DOHH2 (cell line): ENCODE data around the gene ZNF785.

Source experiments
- H3F3A ChIP-seq: fragments of 200-600 bp; sonication (generic), shearing (Covaris generic); 2 replicates; pipeline ENCODE4 v1.6.0; 2016; ENCODE audit warnings: antibody characterized with exemption, mild to moderate bottlenecking; ENCODE audit not compliant: control insufficient read depth, insufficient read depth
- H3K27ac ChIP-seq: fragments of 200-600 bp; sonication (generic); 2 replicates; pipeline ENCODE4 v1.5.1; 2014; ENCODE audit warnings: low read depth, mild to moderate bottlenecking, low read length, moderate library complexity
- H3K27me3 ChIP-seq: fragments of 200-600 bp; sonication (generic); 2 replicates; pipeline ENCODE4 v1.6.1; 2014; ENCODE audit warnings: mild to moderate bottlenecking, low read length, mixed read lengths; ENCODE audit not compliant: control insufficient read depth
- H3K36me3 ChIP-seq: fragments of 200-600 bp; sonication (generic); 2 replicates; pipeline ENCODE4 v1.6.1; 2014; ENCODE audit warnings: mild to moderate bottlenecking, low read length, moderate library complexity, mixed read lengths; ENCODE audit not compliant: control insufficient read depth
- H3K4me1 ChIP-seq: fragments of 200-600 bp; sonication (generic); 2 replicates; pipeline ENCODE4 v1.6.1; 2014; ENCODE audit warnings: mild to moderate bottlenecking, low read length, mixed read lengths; ENCODE audit not compliant: control insufficient read depth
- H3K4me2 ChIP-seq: fragments of 200-600 bp; sonication (generic); 2 replicates; pipeline ENCODE4 v1.6.0; 2014; ENCODE audit warnings: mild to moderate bottlenecking, low read length, moderate library complexity
- H3K4me3 ChIP-seq: fragments of 200-600 bp; sonication (generic); 2 replicates; pipeline ENCODE4 v1.5.1; 2014; ENCODE audit warnings: mild to moderate bottlenecking, low read length, mixed read lengths
- H3K79me2 ChIP-seq: fragments of 200-600 bp; sonication (generic); 2 replicates; pipeline ENCODE4 v1.6.1; 2014; ENCODE audit warnings: mild to moderate bottlenecking, low read length, mixed read lengths; ENCODE audit not compliant: control insufficient read depth
- H3K9me2 ChIP-seq: fragments of 200-600 bp; sonication (generic); replicated peaks from 2 replicates; pipeline ENCODE4 v1.6.1; 2014; ENCODE audit warnings: mild to moderate bottlenecking, low read length, mixed read lengths; ENCODE audit not compliant: control insufficient read depth
- H3K9me3 ChIP-seq: fragments of 200-600 bp; sonication (generic); 2 replicates; pipeline ENCODE4 v1.6.1; 2014; ENCODE audit warnings: antibody characterized with exemption, low read length, mixed read lengths; ENCODE audit not compliant: control insufficient read depth, insufficient read depth
- H4K20me1 ChIP-seq: fragments of 200-600 bp; sonication (generic); 2 replicates; pipeline ENCODE4 v1.6.0; 2014; ENCODE audit warnings: low read depth, mild to moderate bottlenecking, antibody characterized with exemption, low read length, moderate library complexity; ENCODE audit not compliant: control insufficient read depth, insufficient read depth
- CTCF ChIP-seq: fragments of 200-600 bp; sonication (generic); IDR thresholded peaks from one replicate; pipeline ENCODE4 v1.5.1; 2014; ENCODE audit warnings: antibody characterized with exemption, mild to moderate bottlenecking, low read depth, low read length; ENCODE audit not compliant: poor library complexity, severe bottlenecking
- EZH2phosphoT487 ChIP-seq: fragments of 200-600 bp; sonication (generic); IDR thresholded peaks from 2 replicates; pipeline ENCODE4 v1.6.1; 2017; ENCODE audit warnings: borderline replicate concordance, mild to moderate bottlenecking, antibody characterized with exemption, low read length, moderate library complexity, mixed read lengths

Gene ZNF785

GRCh38 chr16:30628628-30629540, 43.4 kb upstream of the ZNF785 start:
- Histone ChIP-seq H3K4me3 (peak overlapping the region; percentile 53), H3K9me3 (peaks cover 4% of the 10 kb centered on the region; the same call in 1 of the 2 replicates), H3K4me2 (peak overlapping the region; percentile 65), H3F3A (peaks cover 10% of the 10 kb centered on the region), H3K27ac (no peak overlapping the region), H3K79me2 (peaks cover 9% of the 10 kb centered on the region), H3K27me3 (no peaks in the 10 kb centered on the region), H4K20me1 (no peaks in the 10 kb centered on the region), H3K36me3 (no peaks in the 10 kb centered on the region), H3K4me1 (peaks cover 13% of the 10 kb centered on the region), H3K9me2 (no peaks in the 10 kb centered on the region)
- peak; percentile 92 for TF ChIP-seq CTCF
- no peak for TF ChIP-seq EZH2phosphoT487

- no peaks in the 10 kb centered on the region for H3K36me3 ChIP-seq
- H3K27me3 ChIP-seq: no peaks in the 10 kb centered on the region
- peaks cover 32% of the 10 kb centered on the region for H3K4me1 ChIP-seq
These were observed 40.7 kb upstream of the ZNF785 start for GRCh38 chr16:30626236-30626635.

GRCh38 chr16:30623536-30624283, 38.2 kb upstream of the ZNF785 start:
- no peak overlapping the region for H3K4me2 ChIP-seq
- H3K9me2 ChIP-seq: no peaks in the 10 kb centered on the region
- H4K20me1 ChIP-seq: no peaks in the 10 kb centered on the region
- H3K79me2 ChIP-seq: no peaks in the 10 kb centered on the region
- no peak for TF ChIP-seq CTCF
- TF ChIP-seq EZH2phosphoT487: no peak
- no peak overlapping the region for H3K27ac ChIP-seq
- H3K27me3 ChIP-seq: no peaks in the 10 kb centered on the region
- H3K36me3 ChIP-seq: no peaks in the 10 kb centered on the region
- peaks cover 12% of the 10 kb centered on the region; the same call in 1 of the 2 replicates for H3K9me3 ChIP-seq
- peaks cover 26% of the 10 kb centered on the region for H3K4me1 ChIP-seq
- no peak overlapping the region for H3K4me3 ChIP-seq
- no peaks in the 10 kb centered on the region for H3F3A ChIP-seq

More at GRCh38 chr16:30626236-30626635, 40.7 kb upstream of the ZNF785 start:
- H3K79me2 ChIP-seq: no peaks in the 10 kb centered on the region
- peaks cover 12% of the 10 kb centered on the region; the same call in 1 of the 2 replicates for H3K9me3 ChIP-seq
- H3K9me2 ChIP-seq: no peaks in the 10 kb centered on the region
- TF ChIP-seq CTCF (no peak), EZH2phosphoT487 (no peak)
- no peaks in the 10 kb centered on the region for H4K20me1 ChIP-seq
- no peak overlapping the region for H3K27ac ChIP-seq
- no peak overlapping the region for H3K4me3 ChIP-seq
- peaks cover 4% of the 10 kb centered on the region; the same call in 1 of the 2 replicates for H3F3A ChIP-seq
- H3K4me2 ChIP-seq: no peak overlapping the region
